Umbilical cord (tissue), 2 donors: ENCODE data around the gene SEMA3C. TPM values are rescaled to one million over a fixed set of nuclear protein-coding genes. Genes with fewer than 3 reads are reported as not detected.
A peak's percentile ranks its signal among the peaks of the same experiment; 100 is the strongest.

ENCODE experiments used
- DNase-seq: peaks from one replicate; pipeline ENCODE4 v3.0.0-alpha.2; 2015; ENCODE audit warnings: low spot score
- total RNA-seq: library from RNA; depleted of rRNA; stranded (reverse); fragments of >200 nt; gene quantifications from one replicate; pipeline ENCODE4 v1.2.3, GENCODE V29; 2014; ENCODE audit warnings: low replicate concordance; ENCODE audit not compliant: insufficient read depth

SEMA3C gene
- total RNA-seq, 1 donor from 2014 or later = 93.4 TPM

DNA sequence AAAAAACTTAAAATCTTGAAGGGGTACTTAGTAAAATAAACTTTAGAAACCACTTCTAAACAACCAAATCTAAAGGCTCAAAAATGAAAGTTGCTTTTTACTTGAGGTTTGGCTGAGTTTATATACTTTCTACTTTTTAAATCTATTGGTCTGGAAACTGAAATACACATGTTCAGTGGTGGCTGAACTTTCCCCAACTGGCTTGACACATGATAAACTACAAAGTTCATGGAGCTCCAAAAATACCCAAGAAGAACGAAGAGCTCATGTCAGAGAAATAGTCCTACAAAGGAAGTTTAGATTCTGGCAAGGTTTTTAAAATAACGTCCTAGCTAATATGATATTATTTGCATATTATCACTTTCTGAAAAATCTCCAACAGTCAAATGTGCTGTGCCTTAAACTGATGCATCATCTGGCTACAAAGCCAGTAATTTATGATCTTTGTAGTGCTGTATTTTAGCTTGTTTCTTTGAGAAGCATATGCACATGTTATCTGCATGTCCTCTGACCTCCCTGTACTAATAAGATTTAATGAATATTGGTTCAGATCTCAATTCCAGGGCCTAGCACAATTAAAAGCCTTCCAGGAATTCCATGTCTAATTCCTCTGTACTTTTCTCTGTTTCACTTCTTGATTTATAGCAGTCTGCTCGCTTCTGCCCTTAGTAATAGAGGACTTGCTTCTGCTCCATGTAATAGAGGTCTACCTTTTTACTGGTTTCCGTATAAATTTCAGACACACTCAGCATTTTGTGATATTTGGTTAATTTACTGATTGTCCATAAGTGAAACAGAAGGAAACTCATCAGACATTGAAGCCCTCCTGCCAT, 28.2 kb downstream of the SEMA3C start:
- DNase-seq = peak; percentile 16

DNA sequence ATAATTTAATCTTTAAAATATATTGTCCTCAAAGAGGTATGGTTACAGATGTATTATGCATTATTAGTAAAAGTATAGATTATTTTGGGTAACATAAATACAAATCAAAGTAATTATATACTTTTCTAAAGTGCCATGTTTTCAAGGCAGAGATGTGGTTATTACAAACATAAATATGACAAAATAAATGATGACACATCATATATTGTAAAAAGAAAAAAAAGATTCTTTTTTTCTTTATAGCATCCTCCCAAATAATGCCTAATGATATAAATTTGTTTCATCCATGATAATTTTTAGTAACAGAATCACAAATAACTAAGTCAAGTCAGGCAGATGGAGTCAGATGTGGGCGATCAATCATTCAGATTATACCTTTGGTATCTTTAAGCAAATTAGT, 29.3 kb downstream of the SEMA3C start:
- no peak for DNase-seq

DNA sequence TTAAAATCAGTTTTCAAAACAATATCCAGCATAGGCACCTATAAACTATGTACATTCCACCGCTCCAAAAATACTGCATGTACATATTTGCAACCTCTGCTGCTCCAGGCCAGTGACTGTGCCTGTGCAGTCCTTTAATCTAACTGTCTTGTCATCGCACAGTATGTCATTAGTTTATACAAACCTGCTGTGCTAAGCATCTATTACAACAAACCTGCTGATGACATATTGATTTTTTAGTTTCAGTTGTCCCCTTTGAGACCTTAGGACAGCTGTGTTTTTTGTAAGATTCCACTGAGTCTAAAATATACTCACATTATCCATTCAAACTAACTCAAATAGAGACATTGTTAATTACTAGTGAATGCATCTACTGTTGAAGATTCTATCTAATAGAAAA, 33.1 kb downstream of the SEMA3C start:
- no peak for DNase-seq

DNA sequence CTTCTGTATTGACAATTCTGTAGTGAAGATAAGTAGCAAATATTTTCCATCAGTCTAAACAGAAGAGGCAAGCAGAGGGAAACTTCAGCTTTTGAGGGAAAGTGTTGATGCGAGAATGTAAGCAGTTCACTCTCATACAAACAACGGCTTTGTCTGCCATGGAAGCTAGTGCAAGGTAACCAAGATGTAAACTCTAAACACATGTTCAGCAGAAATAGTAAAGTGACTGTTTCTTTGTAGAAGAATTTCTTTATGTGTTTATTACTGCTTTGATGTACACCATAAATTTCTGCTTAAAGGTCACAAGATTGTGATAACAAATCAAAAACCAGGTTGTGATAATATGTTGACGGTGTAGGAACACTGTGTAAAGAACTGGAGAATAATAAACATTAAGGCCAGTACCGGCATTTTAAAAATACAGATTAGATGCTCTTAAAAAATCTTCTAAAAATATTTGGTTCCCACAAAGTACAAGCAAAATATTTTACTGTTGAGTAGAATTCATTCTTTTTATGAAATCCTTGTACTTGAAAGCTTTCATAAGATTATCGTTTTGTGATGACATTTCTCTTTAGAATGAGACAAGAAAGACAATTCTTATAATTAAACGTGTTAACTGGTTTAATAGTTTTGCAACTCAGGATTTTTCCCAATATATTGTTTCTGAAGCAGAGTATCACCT, 34.2 kb downstream of the SEMA3C start:
- peak; percentile 17 for DNase-seq

DNA sequence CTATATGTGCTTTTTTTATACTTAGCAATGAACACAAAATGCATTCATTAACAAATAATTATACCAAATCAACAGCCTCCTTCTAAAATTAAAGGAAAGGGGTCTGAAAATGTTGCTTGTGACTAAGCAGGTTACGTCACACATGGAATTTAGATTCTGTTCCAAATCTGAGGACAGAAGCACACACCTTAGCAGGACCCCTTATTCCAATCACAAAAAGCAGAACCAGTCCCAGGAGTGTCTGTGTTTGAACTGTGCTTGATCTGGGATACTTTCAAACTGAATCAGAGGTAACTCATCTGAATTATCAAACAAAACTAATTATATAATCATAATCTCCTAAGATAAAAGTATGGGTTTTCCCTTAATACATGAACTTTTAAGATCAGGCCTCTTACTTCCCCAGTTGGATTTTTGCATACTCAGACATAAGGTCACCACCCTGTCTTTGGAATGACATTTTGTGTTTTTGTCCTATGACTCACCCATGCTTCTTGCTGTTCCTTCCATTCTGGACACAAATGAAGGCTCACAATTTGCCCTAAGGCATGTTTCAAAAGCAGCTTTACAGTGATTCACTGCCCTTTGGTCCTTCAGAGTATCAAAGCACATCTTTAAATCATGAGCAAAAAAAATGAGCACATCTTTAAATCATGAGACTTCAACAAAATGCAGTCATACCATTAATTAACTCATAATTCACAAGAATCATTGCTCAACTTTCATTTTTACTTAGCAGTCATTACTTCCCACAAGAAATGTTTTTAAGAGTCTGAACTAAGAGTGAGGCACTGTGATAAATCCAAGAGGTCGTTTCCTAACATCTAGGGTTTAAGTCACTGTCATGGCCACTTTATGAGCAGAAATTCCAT, 35.5 kb downstream of the SEMA3C start:
- DNase-seq = peak; percentile 94

DNA sequence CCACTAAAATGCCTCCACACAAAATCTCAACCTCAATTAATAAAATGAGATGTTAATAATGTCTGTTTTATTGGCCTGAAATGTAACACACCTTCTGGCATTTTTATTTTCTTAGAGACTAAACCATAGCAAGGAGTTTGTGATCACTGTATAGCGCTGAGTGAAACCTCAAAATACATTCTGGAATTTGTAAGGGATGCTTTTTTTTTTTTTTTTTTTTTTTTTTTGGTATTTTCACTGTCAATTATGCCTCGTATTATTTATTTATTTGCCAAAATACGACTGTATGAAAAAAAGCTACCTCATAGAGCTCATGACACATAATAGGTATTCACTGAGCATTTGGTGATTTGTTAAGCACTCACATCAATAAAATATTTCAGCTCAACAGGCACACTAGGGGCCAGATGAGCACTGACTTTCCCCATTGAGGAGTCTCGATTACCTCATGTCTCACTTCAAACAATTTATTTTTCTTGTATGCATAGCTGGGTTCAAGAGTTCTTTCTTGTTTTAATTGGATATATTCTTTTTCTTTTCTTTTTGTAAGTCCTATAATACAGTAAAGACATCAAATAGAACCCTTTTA, 36.5 kb downstream of the SEMA3C start:
- DNase-seq = no peak

DNA sequence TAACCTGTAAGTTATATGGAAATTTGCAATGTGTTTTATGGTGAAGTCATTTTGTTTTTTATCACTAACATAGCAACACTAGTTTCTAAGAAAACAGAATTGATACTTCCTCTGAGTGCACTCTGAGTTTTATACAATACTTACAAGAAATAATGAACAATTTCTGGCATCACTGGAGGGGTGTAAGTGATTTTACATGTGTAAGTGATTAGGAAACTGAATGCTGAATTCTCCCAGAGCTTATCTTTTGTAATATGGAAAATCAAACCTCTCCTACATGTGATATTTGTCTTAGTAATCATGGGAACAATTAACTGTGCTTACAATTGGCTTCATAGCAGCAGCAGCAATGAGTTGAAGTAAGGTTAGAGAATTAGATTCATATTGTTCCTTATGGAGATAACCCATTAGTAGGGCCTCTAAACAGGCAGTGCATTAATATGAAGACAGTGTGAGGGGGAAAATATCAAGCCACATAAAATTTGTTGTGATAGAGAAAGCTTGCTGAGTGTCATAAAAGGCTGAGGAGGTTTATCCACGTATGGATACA, 37.4 kb downstream of the SEMA3C start:
- DNase-seq = no peak

DNA sequence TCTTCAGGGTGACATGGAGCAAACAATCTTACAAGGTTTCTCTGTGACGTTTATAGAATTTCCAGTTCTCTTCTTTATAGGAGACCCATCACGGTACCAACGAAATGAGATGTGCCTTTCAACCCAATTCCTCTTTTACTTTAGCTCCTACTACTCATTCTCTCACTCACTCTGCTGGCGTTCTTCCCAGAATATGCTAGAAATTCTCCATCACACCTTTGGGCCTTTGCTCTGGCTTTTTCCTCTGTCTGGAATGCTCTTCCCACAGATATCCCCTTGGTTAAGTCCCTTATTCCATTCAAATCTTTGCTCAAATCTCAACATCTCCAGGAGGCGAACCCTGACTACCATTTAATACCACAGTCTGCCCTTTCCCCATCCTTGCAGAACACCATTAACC, 39.0 kb downstream of the SEMA3C start:
- no peak for DNase-seq

DNA sequence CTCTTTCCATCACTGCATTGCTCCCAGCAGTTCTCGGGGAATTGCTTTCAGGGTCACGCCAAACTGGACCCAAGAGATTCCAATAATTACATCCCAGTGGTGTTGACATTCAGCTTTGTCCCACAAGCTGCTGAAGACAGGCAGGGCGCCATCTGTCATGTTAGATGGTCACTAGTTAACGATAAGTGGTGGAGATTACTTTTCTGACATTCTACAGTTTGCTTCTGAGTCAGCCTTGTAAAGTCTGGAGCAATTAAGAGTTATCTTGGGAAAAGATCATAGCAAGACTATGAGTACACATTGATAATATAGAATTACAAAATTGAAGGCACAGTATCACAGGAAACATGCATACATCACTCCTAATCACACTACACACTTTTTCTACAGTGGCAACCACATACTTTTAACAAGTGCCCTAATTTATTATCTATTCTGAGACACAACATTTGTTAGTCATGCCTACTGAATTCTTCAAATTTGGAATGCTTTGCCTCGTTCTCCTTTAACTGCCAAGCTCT, 41.9 kb downstream of the SEMA3C start:
- peak; percentile 34 for DNase-seq

DNA sequence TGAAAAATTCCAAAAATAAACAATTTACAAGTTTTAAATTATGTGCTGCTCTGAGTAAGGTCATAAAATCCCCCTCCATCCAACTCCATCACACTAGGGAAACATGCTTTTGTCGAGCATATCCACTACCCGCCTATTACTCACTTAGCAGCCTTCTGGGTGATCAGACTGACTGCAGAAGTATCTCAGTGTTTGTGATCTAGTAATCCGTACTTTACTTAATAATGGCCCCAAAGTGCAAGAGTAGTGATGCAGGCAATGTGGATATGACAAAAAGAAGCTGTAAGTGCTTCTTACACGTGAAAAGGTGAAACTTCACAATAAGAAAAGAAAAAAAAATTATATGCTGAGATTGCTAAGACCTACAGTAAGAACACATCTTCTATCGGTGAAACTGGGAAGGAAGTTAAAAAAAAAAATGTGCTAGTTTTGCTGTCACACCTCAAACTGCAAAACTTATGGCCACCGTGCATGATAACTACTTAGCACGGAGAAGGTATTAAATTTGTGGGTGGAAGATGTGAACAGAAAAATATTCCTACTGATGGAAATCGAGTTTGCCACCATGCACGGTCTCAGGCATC, 43.2 kb downstream of the SEMA3C start:
- DNase-seq = no peak

DNA sequence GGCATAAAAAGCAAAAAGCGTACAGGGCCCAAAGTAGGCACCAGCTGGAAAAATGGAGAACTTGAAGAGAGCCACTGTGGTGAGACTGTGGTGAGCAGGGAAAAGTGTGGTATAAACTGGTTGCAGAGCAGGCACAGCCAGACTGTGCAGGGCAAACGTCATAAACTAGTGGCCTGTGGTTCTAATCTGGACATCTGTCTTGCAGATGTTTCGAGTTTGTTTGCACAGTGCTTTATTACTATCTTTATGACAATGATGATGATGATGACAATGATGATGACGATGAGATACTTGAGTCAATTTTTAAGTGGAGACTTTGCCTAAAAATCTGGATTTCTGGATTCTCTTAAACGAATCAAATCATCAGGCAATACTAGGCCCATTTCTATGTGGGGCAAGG, 45.7 kb downstream of the SEMA3C start:
- DNase-seq = no peak

DNA sequence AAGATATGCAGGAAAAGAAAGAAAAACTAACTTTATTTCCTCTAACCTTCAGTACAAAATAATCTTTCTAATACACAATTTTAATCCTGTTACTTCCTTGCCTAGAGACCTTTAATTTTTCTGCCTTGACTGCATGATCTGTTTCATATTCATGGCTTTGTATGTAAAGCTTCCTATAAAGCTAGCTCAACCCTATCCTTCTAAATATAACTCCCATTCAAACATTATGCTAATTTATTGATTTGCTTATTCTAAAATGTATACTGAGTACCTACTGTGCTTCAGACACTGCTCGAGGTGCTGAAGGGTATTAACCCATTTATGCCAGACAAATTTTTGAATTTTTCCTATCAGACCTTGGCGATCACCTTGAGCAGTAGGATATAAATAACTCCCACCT, 47.6 kb downstream of the SEMA3C start:
- no peak for DNase-seq

DNA sequence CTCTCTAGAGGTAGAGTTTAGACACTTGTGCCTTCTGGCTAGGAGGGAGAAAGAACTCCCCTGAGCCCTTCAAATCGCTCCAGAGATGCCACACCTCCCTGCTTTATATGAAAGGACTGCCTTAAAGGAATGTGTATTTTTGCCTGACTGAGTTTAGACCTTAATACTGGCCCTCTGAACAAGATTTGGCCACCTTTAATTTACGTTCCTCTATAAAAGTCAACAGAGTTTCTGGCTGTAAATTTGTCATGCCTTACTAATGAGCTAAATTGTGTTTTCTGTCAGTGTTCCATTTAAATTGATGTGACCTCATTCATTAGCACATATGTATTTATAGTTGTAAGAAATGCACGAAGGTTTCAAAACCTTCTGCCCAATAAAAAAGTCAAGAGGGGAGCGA, 48.0 kb downstream of the SEMA3C start:
- DNase-seq = no peak

DNA sequence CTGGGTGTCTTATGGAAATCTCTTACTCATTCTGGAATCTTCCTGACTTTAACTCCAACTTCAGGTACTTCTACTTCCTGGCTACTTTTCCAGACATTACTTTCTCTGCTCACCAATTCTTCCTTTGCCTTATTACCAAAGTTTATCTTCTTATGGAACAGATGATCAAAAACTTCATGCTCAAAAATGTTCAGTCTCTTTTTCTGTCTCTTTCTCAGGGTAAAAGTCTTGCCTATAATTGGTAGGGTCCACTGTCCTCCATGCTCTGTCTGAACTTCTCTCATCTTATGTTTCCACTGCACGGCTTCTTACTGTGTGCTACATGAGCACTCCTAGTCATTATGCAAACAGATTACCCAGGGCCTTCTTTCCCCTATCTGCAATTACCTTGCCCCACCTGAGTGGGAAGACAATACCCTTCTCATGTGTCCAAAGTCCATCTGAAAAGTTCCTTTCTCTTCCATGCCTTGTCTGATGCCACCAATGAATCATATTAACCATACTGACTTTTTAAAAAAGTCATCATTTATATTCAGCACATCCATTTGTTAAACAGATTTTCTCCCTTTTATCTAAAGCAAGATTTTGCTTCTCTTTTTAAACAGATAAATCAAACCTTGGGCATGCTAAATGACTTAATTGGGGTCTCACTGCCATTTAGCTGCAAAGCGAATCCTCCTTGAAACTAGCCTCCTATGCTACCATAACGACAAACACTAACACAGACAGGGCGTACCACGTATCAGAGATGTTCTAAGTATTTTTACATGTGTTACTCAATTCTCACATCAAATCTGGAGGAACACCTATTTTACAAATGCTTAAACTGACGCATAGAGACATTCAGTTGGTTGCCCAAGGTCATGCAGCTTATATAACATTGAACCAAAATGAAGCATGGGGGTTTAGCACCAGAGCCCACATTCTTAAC, 48.8 kb downstream of the SEMA3C start:
- DNase-seq = no peak

DNA sequence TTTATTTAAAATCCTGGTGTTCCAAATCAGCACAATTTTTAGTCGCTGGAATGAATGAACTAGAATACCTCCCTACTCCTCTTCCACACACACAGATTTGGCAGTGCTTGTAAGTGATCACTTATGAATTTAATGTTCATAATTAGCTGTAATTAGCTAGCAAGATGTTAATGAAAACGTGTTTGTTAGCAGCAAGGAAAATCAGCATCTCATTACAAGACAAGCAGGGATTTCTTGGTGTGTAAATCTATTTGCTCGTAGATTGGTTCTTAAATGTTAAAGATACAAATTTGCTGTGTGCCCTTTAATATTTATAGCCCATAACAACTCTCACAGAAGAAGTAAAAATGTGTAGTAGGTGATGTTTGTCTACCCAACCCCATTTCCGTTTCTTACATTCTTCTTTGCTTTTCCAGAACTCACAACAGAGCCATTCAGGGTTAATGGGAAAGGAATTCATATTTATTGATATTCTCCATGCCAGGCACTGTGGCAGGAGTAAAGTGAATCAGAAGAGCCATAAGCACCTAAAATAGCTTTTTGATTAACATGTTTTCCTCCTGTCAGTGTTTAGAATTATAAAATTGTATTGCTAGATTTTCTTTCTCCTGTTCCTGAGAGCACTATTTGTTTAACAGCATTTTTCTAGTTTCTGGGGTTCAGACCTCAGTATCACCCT, 49.6 kb downstream of the SEMA3C start:
- DNase-seq = no peak

DNA sequence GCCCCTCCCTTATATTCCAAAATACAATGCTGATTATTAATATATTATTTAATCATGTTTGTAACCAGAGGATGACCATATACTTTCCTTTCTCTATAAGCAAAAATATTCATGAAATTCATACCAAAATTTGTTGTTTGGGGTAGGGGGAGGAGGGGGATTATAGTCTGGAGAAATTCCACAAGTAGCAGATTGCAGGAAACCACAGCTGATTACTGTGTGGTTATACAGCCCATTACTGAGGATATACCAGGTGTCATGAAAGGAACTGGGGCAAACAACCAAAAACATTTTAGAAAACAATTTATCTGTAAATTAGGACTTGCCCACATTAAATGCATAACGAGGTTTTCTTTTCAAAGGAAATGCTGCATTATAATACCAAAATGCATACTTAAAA, 50.3 kb downstream of the SEMA3C start:
- no peak for DNase-seq

DNA sequence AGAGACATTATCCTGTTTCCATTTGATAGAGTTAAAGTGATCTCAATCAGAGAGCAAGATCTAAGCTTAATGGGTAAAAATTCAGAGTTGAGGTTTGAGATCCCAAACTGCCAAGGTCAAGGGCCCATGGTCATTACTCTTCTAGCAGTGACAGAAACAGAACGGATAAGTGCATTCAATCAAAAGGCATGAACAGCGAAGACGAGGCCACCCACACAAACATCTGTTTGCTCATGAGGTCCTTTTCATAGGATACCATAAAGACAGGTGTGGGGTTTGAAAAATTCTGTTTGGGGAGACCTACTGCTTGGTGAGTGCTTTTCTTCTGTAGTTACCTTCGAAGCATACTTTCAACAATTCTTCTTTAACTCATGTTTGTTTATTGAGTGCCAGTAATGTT, 58.3 kb downstream of the SEMA3C start:
- no peak for DNase-seq

DNA sequence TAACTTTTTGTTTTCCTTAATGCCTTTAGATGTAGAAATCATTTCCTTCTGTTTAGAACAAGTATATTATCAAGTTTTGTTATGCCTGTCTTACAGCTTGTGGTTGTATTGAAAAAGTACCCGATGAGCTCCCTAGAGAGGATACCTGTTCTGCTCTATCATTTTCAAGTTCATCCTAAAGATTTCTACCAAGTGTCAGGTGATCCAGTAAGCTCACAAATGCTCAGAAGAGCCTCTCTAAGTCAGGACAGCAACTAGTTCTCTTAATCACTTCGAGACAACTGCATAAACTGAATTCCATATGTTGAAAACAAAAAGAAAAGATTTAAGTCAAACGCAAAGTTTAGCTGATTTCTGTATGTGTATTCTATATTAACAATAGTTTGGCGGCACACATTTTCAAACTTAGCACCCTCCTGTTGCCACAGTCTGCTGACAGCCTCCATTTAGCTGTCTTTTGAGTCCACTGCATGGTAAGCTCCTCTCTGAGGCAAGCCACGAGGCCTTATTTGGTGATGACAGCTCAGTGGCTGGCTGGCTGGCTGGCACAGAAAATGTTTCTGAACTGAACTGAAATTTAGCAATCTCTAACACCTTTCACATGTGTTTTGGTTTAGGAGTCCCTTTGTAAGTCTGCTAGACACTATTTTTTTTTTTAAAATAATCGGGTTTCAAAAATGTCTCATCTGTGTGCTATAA, 59.4 kb downstream of the SEMA3C start:
- DNase-seq = peak; percentile 26
